Nephron (organoid): ENCODE data around the gene MISP.

ENCODE experiments used
- H3K27ac Mint-ChIP-seq, 3 experiments: 2 replicates each; pipeline ENCODE4 v1.8.0; 2020; ENCODE audit warnings: mixed read lengths in 3 of 3, mild to moderate bottlenecking in 2 of 3, moderate library complexity in 1 of 3
- H3K27me3 Mint-ChIP-seq: 2 replicates; pipeline ENCODE4 v1.8.0; 2021; ENCODE audit warnings: low read depth, mild to moderate bottlenecking, moderate library complexity, mixed read lengths
- H3K36me3 Mint-ChIP-seq: 2 replicates; pipeline ENCODE4 v1.8.0; 2020; ENCODE audit warnings: low read depth, mixed read lengths
- H3K4me1 Mint-ChIP-seq: 2 replicates; pipeline ENCODE4 v1.8.0; 2020; ENCODE audit warnings: mixed read lengths
- H3K4me3 Mint-ChIP-seq, 3 experiments: 2 replicates each; pipeline ENCODE4 v1.8.0; 2020; ENCODE audit warnings: mild to moderate bottlenecking in 3 of 3, mixed read lengths in 3 of 3, moderate library complexity in 2 of 3
- H3K9me3 Mint-ChIP-seq: 2 replicates; pipeline ENCODE4 v1.8.0; 2020; ENCODE audit warnings: mixed read lengths
- TF ChIP-seq, protein P1 (sequence below), 3 experiments: fragments of 200-600 bp; sonication (generic); IDR thresholded peaks; one replicate each; pipeline ENCODE4 v1.5.0; 2021; ENCODE audit warnings: antibody characterized with exemption in 3 of 3; ENCODE audit not compliant: unreplicated experiment in 3 of 3

The MISP gene

DNA sequence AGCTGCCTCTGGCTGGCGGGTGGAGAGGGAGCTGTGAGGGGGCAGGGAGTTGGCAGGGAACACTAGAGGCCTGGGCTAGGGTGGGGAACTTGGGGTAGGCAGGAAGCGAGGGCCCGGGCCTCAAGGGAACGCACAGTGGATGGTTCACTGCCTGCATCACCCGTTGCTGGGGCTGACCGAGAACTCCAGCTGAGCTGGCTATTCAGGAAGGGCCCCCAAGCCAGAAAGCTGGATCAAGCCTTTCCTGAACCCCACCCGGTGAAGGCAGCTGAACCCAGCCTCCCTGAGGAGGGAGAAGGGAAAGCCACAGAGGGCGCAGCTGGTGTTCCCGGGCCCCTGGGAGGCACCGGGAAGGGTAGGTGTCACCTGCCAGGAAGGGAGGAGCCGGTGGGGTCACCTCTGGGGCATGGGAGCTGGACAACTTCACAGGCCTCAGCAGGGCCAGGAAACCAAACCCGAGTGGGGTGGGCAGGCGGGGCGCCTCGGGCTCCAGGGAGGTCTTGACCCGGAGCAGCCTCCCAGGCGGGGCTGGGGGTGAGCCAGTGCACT, 28.3 kb upstream of the MISP start:
- Mint-ChIP-seq H3K27me3 (no peaks in the 10 kb centered on the region), H3K36me3 (peaks cover 7% of the 10 kb centered on the region), H3K27ac (peak overlapping the region in 1 of 3 experiments; percentile 78), H3K4me3 (no peak overlapping the region), H3K4me1 (peaks cover 11% of the 10 kb centered on the region), H3K9me3 (no peaks in the 10 kb centered on the region)
- TF ChIP-seq, protein P1, sequence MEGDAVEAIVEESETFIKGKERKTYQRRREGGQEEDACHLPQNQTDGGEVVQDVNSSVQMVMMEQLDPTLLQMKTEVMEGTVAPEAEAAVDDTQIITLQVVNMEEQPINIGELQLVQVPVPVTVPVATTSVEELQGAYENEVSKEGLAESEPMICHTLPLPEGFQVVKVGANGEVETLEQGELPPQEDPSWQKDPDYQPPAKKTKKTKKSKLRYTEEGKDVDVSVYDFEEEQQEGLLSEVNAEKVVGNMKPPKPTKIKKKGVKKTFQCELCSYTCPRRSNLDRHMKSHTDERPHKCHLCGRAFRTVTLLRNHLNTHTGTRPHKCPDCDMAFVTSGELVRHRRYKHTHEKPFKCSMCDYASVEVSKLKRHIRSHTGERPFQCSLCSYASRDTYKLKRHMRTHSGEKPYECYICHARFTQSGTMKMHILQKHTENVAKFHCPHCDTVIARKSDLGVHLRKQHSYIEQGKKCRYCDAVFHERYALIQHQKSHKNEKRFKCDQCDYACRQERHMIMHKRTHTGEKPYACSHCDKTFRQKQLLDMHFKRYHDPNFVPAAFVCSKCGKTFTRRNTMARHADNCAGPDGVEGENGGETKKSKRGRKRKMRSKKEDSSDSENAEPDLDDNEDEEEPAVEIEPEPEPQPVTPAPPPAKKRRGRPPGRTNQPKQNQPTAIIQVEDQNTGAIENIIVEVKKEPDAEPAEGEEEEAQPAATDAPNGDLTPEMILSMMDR (IDR thresholded peaks at IDR 0.05; ENCODE audit: unreplicated experiment in 3 of 3), result no peak

DNA sequence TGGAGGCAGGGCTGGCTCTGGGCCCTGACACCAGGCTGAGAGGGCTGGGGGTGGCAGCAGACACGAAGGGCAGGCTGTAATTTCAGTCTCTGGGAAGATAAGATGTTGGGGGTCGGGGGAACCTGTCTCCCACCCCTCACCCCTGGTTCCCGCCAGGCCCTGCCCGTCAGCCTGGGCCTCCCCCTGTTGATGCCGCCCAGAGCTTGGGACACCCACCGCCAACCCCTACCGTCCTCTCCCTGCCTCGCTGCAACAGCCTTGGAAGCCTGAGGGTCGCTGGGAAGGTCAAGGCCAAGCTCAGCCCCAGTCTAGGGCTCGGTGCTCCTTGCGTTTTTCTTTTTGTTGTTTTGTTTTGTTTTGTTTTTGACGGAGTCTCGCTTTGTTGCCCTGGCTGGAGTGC, 27.7 kb upstream of the MISP start:
- Mint-ChIP-seq H3K4me1 (peaks cover 5% of the 10 kb centered on the region), H3K36me3 (peaks cover 4% of the 10 kb centered on the region), H3K27me3 (no peaks in the 10 kb centered on the region), H3K9me3 (no peaks in the 10 kb centered on the region), H3K27ac (peak overlapping the region in 1 of 3 experiments; percentile 78), H3K4me3 (no peak overlapping the region)
- TF ChIP-seq, protein P1 (IDR thresholded peaks at IDR 0.05; ENCODE audit: unreplicated experiment in 3 of 3), result no peak

GRCh38 chr19:723714-724113, 27.2 kb upstream of the MISP start:
- H3K4me3 Mint-ChIP-seq, result no peak overlapping the region
- H3K9me3 Mint-ChIP-seq, result no peaks in the 10 kb centered on the region
- H3K27me3 Mint-ChIP-seq, result no peaks in the 10 kb centered on the region
- H3K36me3 Mint-ChIP-seq, result peaks cover 4% of the 10 kb centered on the region
- TF ChIP-seq, protein P1 (IDR thresholded peaks at IDR 0.05; ENCODE audit: unreplicated experiment in 3 of 3), result no peak
- H3K4me1 Mint-ChIP-seq, result peaks cover under 1% of the 10 kb centered on the region
- H3K27ac Mint-ChIP-seq, result peak overlapping the region in 1 of 3 experiments; percentile 78

DNA sequence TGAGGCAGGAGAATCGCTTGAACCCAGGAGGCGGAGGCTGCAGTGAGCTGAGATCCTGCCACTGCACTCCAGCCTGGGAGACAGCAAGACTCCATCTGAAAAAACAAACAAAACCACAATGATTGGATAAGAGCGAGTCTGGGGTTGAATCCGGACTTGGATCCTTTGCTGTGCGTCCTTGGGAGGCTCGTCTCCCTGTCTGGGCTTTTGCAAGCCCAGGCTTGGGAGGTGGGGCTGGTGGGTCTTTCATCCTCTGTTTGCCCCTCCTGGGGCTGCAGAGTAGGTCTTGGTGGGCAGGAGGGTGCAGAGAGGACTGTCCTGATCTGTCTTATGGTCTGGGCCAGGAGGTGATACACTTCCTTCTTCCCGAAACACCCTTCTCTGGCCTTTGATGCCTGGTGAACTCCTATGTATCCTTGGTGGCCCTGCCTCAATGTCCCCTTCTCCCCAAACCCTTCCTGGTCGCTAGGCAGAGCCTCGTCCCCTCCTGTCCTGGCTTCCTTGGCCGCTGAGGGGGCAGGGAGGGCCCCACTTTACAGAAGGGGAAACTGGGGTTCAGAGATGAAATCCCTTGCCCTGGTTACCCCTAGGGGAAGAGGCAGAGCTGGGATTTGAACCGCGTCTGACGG, 25.3 kb upstream of the MISP start:
- Mint-ChIP-seq H3K4me1 (no peaks in the 10 kb centered on the region), H3K4me3 (no peak overlapping the region), H3K27me3 (no peaks in the 10 kb centered on the region), H3K9me3 (no peaks in the 10 kb centered on the region), H3K27ac (peak overlapping the region in 1 of 3 experiments; percentile 48), H3K36me3 (peaks cover 8% of the 10 kb centered on the region)
- TF ChIP-seq, protein P1 (IDR thresholded peaks at IDR 0.05; ENCODE audit: unreplicated experiment in 3 of 3), result no peak

GRCh38 chr19:726993-727956, 23.6 kb upstream of the MISP start:
- H3K27ac Mint-ChIP-seq, result no peak overlapping the region
- TF ChIP-seq, protein P1 (IDR thresholded peaks at IDR 0.05; ENCODE audit: unreplicated experiment in 3 of 3), result no peak
- no peak overlapping the region for H3K4me3 Mint-ChIP-seq
- H3K27me3 Mint-ChIP-seq, result no peaks in the 10 kb centered on the region
- no peaks in the 10 kb centered on the region for H3K4me1 Mint-ChIP-seq
- H3K36me3 Mint-ChIP-seq, result peaks cover 12% of the 10 kb centered on the region
- no peaks in the 10 kb centered on the region for H3K9me3 Mint-ChIP-seq
